Spleen (tissue), 7 donors: ENCODE results near the gene TBC1D13.
"Not testable (repeated sequence)": the region's sequence is repeated elsewhere in the genome, so short reads cannot be mapped to it uniquely, and the experiment has no call there.

ENCODE experiments used
- POLR2A ChIP-seq, 3 donors: fragments of 450-650 bp; IDR thresholded peaks; one replicate each; pipeline ENCODE4 v1.5.1; 2017; ENCODE audit warnings: antibody characterized with exemption in 3 of 3, mild to moderate bottlenecking in 1 of 3
- TF ChIP-seq, protein P1 (sequence below), 11 experiments: fragments of 200-600 bp in 7 of 11; fragments of 450-650 bp in 4 of 11; sonication (generic) in 4 of 11; IDR thresholded peaks in 8 of 11; conservative IDR thresholded peaks in 3 of 11; 1 replicate in 7 of 11; 2 replicates in 4 of 11; pipeline versions ENCODE4 v1.4.0 to v1.8.0; 2016 to 2021; ENCODE audit warnings: antibody characterized with exemption in 11 of 11, inconsistent platforms in 4 of 11, mild to moderate bottlenecking in 1 of 11
- donor health status: DM: no; HTN: no; CAD: no; lungs with moderate emphysema.
- donor health status: DM: no; HTN: no; CAD: no.
- donor health status: DM: no; HTN: no; CAD: no.

GRCh38 chr9:128851024-128851423 is 64.0 kb downstream of the TBC1D13 start:
- not testable (repeated sequence) for TF ChIP-seq POLR2A (IDR thresholded peaks at IDR 0.05)
- TF ChIP-seq, protein P1, sequence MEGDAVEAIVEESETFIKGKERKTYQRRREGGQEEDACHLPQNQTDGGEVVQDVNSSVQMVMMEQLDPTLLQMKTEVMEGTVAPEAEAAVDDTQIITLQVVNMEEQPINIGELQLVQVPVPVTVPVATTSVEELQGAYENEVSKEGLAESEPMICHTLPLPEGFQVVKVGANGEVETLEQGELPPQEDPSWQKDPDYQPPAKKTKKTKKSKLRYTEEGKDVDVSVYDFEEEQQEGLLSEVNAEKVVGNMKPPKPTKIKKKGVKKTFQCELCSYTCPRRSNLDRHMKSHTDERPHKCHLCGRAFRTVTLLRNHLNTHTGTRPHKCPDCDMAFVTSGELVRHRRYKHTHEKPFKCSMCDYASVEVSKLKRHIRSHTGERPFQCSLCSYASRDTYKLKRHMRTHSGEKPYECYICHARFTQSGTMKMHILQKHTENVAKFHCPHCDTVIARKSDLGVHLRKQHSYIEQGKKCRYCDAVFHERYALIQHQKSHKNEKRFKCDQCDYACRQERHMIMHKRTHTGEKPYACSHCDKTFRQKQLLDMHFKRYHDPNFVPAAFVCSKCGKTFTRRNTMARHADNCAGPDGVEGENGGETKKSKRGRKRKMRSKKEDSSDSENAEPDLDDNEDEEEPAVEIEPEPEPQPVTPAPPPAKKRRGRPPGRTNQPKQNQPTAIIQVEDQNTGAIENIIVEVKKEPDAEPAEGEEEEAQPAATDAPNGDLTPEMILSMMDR (IDR thresholded peaks at IDR 0.05 in 8 of 11, conservative IDR thresholded peaks at IDR 0.05 in 3 of 11) = not testable (repeated sequence)
